Activated T-helper 2 cell treated with anti-CD3 and anti-CD28 coated beads, Interferon-gamma antibody, Interleukin-2, Interleukin-4, amounts not matched to agents 10 μg/mL and 5 μg/mL and 100 μg/mL, durations not matched to agents 14 hours and 24 hours and 36 hours (primary cell): ENCODE results near the gene KHK. TPM values are rescaled to one million over a fixed set of nuclear protein-coding genes. Genes with fewer than 3 reads are reported as not detected.

ENCODE experiments used
- DNase-seq: peaks from one replicate; pipeline ENCODE4 v3.0.0; 2021; ENCODE audit warnings: low spot score
- H3K27ac Mint-ChIP-seq: one replicate; pipeline ENCODE4 v1.8.0; 2021; ENCODE audit warnings: mixed read lengths
- H3K27me3 Mint-ChIP-seq: one replicate; pipeline ENCODE4 v1.8.0; 2021; ENCODE audit warnings: low read depth, mixed read lengths
- H3K36me3 Mint-ChIP-seq: one replicate; pipeline ENCODE4 v1.8.0; 2021; ENCODE audit warnings: low read depth, mixed read lengths
- H3K4me1 Mint-ChIP-seq: one replicate; pipeline ENCODE4 v1.8.0; 2021; ENCODE audit warnings: low read depth, mixed read lengths
- H3K4me3 Mint-ChIP-seq: one replicate; pipeline ENCODE4 v1.8.0; 2021; ENCODE audit warnings: low read depth, mild to moderate bottlenecking, moderate library complexity, mixed read lengths
- H3K9me3 Mint-ChIP-seq: one replicate; pipeline ENCODE4 v1.8.0; 2021; ENCODE audit warnings: mixed read lengths
- intact Hi-C: fragments of 100-400 bp; cut with micrococcal nuclease; formaldehyde crosslinking; loops from one replicate; pipeline ENCODE4 v1.15.1; 2023
- total RNA-seq: library from RNA; stranded (reverse); gene quantifications from 2 replicates; pipeline ENCODE4 v1.2.3, GENCODE V29; 2022

KHK gene
- total RNA-seq, 1 donor from 2014 or later = 12.3 TPM

DNA sequence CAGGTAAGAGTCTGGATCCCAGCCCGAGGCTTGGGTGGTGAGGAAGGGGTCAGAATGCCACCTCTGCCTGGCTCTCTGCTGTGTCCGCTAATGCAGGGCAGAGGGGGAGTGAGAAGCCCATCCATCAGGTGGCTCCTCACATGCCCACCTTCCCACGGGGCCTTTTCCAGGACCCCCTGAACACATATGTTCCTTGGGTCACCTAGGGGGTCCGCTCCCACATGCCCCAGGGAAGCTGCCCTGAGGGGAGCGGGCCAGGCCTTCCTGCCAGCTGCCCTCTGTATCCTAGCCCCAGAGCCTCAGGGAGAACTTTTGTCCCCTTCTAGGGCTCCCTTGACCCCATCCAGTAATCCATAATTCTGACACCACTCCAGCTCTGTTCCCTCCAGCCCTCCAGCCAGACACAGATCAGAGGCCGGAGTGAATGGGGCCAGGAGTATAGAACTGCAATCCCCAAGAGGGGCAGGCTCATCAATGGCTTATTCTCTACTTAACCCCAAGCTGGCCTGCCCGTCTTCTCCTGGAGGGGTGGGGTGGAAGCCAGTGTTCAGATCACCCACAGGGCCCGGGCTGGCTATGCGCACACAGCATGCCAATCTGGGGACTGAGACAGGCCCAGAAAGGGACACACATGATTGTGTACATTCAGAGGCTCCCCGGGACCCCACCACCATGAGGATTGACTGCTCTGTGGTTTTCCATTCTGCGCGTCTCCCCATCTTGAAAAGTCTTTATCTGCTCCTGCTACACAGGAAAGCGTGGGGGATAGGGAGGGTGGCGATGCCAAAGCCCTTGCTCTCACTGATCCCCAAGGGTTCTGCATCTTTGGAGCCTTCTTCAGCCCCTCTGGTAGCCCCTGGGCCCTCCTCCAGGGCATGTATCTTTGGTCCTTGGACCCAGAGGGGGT is 7.1 kb upstream of the KHK start:
- peak overlapping the region; percentile 14 for H3K27ac Mint-ChIP-seq
- H3K4me3 Mint-ChIP-seq = no peak overlapping the region
- DNase-seq = no peak
- no peaks in the 10 kb centered on the region for H3K9me3 Mint-ChIP-seq
- intact Hi-C loops = loop anchor here (5.0 to 10.0 kb wide), 2 partner anchors 115 to 293 kb away; partner anchors contain the start of genes EIF2B4 and SNX17
- H3K27me3 Mint-ChIP-seq = no peaks in the 10 kb centered on the region
- peaks cover 40% of the 10 kb centered on the region for H3K4me1 Mint-ChIP-seq
- H3K36me3 Mint-ChIP-seq = no peaks in the 10 kb centered on the region

DNA sequence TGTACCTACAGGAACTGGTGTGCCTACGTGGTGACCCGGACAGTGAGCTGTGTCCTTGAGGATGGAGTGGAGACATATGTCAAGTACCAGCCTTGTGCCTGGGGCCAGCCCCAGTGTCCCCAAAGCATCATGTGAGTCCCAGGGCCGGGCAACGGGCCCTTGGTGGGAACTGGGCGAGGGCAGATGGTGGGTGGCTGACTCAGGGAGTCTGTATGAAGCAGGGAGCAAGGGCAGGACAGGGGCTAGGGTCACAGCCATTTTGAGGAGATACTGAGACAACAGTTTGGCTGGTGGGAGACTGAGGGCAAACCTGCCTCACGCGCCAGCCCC is 6.5 kb upstream of the KHK start:
- peak overlapping the region; percentile 48 for H3K27ac Mint-ChIP-seq
- H3K4me3 Mint-ChIP-seq = peak overlapping the region; percentile 18
- no peaks in the 10 kb centered on the region for H3K9me3 Mint-ChIP-seq
- H3K27me3 Mint-ChIP-seq = no peaks in the 10 kb centered on the region
- no peaks in the 10 kb centered on the region for H3K36me3 Mint-ChIP-seq
- DNase-seq = no peak
- peaks cover 35% of the 10 kb centered on the region for H3K4me1 Mint-ChIP-seq
- intact Hi-C loops = loop anchor here (5.0 to 10.0 kb wide), 2 partner anchors 115 to 292 kb away; partner anchors contain the start of genes EIF2B4 and SNX17

DNA sequence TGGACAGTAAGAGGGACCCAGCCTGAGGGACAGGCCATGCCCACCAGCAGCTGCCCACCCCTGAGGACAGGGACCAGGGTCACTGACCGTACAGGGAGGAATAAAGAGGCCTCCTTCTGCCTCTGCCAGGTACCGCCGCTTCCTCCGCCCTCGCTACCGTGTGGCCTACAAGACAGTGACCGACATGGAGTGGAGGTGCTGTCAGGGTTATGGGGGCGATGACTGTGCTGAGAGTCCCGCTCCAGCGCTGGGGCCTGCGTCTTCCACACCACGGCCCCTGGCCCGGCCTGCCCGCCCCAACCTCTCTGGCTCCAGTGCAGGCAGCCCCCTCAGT is 6.0 kb upstream of the KHK start:
- no peaks in the 10 kb centered on the region for H3K27me3 Mint-ChIP-seq
- no peaks in the 10 kb centered on the region for H3K9me3 Mint-ChIP-seq
- intact Hi-C loops = loop anchor here (5.0 to 10.0 kb wide), 2 partner anchors 116 to 292 kb away; partner anchors contain the start of genes EIF2B4 and SNX17
- no peak overlapping the region for H3K4me3 Mint-ChIP-seq
- H3K4me1 Mint-ChIP-seq = peaks cover 35% of the 10 kb centered on the region
- peak overlapping the region; percentile 93 for H3K27ac Mint-ChIP-seq
- DNase-seq = no peak
- H3K36me3 Mint-ChIP-seq = no peaks in the 10 kb centered on the region

DNA sequence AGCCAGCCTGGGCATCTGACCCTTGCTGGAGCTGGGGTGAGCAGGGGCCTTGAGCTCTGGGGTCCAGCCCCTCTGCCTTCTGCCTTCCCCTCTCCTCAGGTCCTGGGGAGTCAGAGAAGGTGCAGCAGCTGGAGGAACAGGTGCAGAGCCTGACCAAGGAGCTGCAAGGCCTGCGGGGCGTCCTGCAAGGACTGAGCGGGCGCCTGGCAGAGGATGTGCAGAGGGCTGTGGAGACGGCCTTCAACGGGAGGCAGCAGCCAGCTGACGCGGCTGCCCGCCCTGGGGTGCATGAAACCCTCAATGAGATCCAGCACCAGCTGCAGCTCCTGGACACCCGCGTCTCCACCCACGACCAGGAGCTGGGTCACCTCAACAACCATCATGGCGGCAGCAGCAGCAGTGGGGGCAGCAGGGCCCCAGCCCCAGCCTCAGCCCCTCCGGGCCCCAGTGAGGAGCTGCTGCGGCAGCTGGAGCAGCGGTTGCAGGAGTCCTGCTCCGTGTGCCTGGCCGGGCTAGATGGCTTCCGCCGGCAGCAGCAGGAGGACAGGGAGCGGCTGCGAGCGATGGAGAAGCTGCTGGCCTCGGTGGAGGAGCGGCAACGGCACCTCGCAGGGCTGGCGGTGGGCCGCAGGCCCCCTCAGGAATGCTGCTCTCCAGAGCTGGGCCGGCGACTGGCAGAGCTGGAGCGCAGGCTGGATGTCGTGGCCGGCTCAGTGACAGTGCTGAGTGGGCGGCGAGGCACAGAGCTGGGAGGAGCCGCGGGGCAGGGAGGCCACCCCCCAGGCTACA is 4.4 kb upstream of the KHK start:
- H3K36me3 Mint-ChIP-seq = no peaks in the 10 kb centered on the region
- no peaks in the 10 kb centered on the region for H3K27me3 Mint-ChIP-seq
- no peak for DNase-seq
- no peak overlapping the region for H3K4me3 Mint-ChIP-seq
- intact Hi-C loops = loop anchor here (1.0 to 10.0 kb wide), 5 partner anchors 11 to 290 kb away; partner anchors contain the start of genes AGBL5, EIF2B4, OST4 and SNX17
- no peak overlapping the region for H3K27ac Mint-ChIP-seq
- H3K9me3 Mint-ChIP-seq = no peaks in the 10 kb centered on the region
- peaks cover 30% of the 10 kb centered on the region for H3K4me1 Mint-ChIP-seq

DNA sequence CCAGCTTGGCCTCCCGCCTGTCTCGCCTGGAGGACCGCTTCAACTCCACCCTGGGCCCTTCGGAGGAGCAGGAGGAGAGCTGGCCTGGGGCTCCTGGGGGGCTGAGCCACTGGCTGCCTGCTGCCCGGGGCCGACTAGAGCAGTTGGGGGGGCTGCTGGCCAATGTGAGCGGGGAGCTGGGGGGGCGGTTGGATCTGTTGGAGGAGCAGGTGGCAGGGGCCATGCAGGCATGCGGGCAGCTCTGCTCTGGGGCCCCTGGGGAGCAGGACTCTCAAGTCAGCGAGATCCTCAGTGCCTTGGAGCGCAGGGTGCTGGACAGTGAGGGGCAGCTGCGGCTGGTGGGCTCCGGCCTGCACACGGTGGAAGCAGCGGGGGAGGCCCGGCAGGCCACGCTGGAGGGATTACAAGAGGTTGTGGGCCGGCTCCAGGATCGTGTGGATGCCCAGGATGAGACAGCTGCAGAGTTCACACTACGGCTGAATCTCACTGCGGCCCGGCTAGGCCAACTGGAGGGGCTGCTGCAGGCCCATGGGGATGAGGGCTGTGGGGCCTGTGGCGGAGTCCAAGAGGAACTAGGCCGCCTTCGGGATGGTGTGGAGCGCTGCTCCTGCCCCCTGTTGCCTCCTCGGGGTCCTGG is 3.7 kb upstream of the KHK start:
- Mint-ChIP-seq H3K4me1 (peaks cover 33% of the 10 kb centered on the region), H3K27ac (no peak overlapping the region)
- intact Hi-C loops = loop anchor here (5.0 to 10.0 kb wide), 2 partner anchors 118 to 289 kb away; partner anchors contain the start of genes EIF2B4 and SNX17

DNA sequence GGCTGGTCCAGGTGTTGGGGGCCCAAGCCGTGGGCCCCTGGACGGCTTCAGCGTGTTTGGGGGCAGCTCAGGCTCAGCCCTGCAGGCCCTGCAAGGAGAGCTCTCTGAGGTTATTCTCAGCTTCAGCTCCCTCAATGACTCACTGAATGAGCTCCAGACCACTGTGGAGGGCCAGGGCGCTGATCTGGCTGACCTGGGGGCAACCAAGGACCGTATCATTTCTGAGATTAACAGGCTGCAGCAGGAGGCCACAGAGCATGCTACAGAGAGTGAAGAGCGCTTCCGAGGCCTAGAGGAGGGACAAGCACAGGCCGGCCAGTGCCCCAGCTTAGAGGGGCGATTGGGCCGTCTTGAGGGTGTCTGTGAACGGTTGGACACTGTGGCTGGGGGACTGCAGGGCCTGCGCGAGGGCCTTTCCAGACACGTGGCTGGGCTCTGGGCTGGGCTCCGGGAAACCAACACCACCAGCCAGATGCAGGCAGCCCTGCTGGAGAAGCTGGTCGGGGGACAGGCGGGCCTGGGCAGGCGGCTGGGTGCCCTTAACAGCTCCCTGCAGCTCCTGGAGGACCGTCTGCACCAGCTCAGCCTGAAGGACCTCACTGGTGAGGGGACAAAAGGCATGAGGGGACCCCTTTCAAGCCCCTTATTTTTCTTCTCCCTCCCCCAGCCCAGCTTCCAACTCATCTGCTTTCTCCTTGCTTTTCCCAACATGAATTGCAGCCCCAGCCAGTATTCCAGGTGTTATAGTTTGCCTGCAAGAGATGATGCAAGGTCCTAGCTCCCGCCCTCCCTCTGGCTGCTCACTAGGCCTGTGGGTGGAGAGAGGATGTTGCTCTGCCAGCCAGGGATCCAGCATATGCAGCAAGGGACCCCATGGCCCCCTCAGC is 2.9 kb upstream of the KHK start:
- intact Hi-C loops = loop anchor here (5.0 to 10.0 kb wide), 2 partner anchors 119 to 289 kb away; partner anchors contain the start of genes EIF2B4 and SNX17
- H3K36me3 Mint-ChIP-seq = no peaks in the 10 kb centered on the region
- peak overlapping the region; percentile 4 for H3K27ac Mint-ChIP-seq
- no peaks in the 10 kb centered on the region for H3K27me3 Mint-ChIP-seq
- no peaks in the 10 kb centered on the region for H3K9me3 Mint-ChIP-seq
- no peak for DNase-seq
- H3K4me3 Mint-ChIP-seq = peak overlapping the region; percentile 47
- H3K4me1 Mint-ChIP-seq = peaks cover 32% of the 10 kb centered on the region

More for the DNA sequence above, 3.7 kb upstream of the KHK start:
- Mint-ChIP-seq H3K27me3 (no peaks in the 10 kb centered on the region), H3K36me3 (no peaks in the 10 kb centered on the region), H3K9me3 (no peaks in the 10 kb centered on the region), H3K4me3 (no peak overlapping the region)
- DNase-seq = no peak

DNA sequence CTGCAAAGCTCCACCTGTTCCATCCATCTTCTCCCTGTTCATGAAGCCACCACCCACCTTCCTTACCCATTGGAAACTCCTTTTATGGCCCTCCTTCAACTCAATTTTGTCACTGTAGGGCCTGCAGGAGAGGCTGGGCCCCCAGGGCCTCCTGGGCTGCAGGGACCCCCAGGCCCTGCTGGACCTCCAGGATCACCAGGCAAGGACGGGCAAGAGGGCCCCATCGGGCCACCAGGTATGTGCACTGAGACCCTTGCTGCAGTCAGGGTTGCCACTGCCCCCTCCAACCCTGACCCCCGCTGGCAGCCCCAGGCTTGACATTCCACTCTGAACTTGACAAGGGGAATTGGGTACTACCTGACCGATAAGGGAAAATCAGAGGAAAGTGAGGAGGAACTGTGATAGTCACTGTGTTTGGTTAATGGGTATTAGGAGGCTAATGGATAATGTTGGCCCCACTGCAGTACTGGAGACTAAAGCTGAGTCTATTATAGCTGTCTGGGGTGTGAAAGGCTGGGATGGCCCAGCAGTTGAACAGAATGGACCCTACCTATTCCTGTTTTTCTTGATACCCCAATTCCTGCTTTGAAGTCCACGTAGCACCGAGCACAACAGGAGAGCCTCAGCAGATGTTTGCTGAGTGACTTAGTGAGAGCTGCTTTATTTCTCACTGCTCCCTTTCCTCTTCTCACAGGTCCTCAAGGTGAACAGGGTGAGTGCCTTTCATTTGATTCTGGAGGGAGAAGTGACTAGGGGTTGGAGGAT is 2.1 kb upstream of the KHK start:
- Mint-ChIP-seq H3K4me3 (peak overlapping the region; percentile 90), H3K27ac (peak overlapping the region; percentile 4), H3K4me1 (peaks cover 32% of the 10 kb centered on the region), H3K36me3 (no peaks in the 10 kb centered on the region), H3K27me3 (no peaks in the 10 kb centered on the region), H3K9me3 (no peaks in the 10 kb centered on the region)
- DNase-seq = no peak
- intact Hi-C loops = loop anchor here (5.0 to 10.0 kb wide), 3 partner anchors 120 to 288 kb away; partner anchors contain the start of genes ATRAID, EIF2B4, SLC5A6 and SNX17

DNA sequence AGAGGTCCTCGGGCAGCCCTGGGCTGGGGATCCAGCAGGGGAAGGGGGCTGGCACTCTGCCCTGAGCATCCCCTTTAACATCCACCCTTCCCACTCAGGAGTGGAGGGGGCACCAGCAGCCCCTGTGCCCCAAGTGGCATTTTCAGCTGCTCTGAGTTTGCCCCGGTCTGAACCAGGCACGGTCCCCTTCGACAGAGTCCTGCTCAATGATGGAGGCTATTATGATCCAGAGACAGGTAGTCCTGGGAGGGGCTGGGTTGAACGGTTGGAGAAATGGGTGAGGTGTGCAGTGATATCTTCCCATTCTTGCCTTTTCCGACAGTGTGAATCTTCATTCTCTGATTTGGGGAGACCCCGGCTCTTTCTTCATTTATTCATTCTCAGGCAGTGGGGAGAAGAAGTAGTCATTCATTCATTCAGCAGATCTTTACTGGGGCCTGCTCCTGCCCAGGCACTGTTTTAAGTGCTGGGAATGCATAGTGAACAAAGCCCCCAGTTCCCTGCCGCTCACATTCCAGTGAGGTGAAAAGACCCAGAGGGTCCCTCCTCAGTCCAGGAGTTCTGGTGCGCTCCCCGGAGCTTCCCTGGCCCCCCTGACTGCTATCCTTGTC is 1.4 kb upstream of the KHK start:
- no peak for DNase-seq
- Mint-ChIP-seq H3K4me3 (peak overlapping the region; percentile 90), H3K36me3 (no peaks in the 10 kb centered on the region), H3K4me1 (peaks cover 29% of the 10 kb centered on the region), H3K9me3 (no peaks in the 10 kb centered on the region), H3K27ac (peak overlapping the region; percentile 46), H3K27me3 (no peaks in the 10 kb centered on the region)
- intact Hi-C loops = loop anchor here (5.0 to 10.0 kb wide), 2 partner anchors 120 to 127 kb away; partner anchors contain the start of genes ATRAID and SLC5A6

DNA sequence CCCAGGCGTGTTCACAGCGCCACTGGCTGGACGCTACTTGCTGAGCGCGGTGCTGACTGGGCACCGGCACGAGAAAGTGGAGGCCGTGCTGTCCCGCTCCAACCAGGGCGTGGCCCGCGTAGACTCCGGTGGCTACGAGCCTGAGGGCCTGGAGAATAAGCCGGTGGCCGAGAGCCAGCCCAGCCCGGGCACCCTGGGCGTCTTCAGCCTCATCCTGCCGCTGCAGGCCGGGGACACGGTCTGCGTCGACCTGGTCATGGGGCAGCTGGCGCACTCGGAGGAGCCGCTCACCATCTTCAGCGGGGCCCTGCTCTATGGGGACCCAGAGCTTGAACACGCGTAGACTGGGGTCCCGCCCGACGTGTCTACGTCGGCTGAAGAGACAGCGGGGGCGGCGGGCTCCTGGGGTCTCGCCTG is 891 bp upstream of the KHK start:
- peaks cover 26% of the 10 kb centered on the region for H3K4me1 Mint-ChIP-seq
- DNase-seq = no peak
- intact Hi-C loops = loop anchor here (1.0 to 10.0 kb wide), 5 partner anchors 14 to 127 kb away; partner anchors contain the start of genes ATRAID, OST4, PREB and SLC5A6
- no peaks in the 10 kb centered on the region for H3K9me3 Mint-ChIP-seq
- H3K4me3 Mint-ChIP-seq = peak overlapping the region; percentile 90
- H3K36me3 Mint-ChIP-seq = no peaks in the 10 kb centered on the region
- H3K27me3 Mint-ChIP-seq = no peaks in the 10 kb centered on the region
- H3K27ac Mint-ChIP-seq = peak overlapping the region; percentile 46

DNA sequence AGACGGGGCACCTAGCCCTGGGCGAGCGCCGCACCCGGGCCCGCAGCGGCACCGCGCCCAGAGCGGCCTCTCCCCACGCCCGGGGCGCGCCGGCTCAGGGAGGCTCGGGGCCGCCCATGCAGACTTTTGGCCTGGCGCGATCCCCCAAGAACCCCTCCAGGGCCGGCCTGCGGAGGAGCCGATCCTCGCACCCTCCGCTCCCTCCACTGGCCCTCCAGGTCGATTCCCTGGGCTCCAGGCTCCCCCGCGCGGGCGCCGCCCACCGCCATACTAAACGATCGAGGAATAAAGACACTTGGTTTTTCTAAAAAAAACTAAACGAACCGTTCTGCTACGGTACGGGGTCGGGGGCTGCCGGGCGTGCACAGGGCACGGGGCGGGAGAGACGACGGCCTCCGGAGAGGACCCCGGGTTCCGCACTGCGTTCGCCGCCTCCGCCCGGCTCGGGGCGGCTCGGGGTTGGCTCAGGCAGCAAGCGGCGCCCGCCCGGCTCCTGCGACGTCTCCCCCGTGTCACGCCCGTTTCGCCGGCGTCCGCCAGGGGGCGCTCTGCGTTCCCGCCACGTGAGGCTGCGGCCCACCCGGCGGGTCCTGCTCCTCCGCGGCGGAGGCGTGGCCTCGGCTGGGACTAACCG is 365 bp upstream of the KHK start:
- peak; percentile 98 for DNase-seq
- intact Hi-C loops = loop anchor here (1.0 to 10.0 kb wide), 5 partner anchors 15 to 126 kb away; partner anchors contain the start of genes ATRAID, OST4, PREB and SLC5A6
- Mint-ChIP-seq H3K9me3 (no peaks in the 10 kb centered on the region), H3K4me1 (peaks cover 22% of the 10 kb centered on the region), H3K4me3 (peak overlapping the region; percentile 90), H3K27ac (peak overlapping the region; percentile 71), H3K27me3 (no peaks in the 10 kb centered on the region), H3K36me3 (no peaks in the 10 kb centered on the region)
